DND-41 (cell line): ENCODE results near the gene STXBP6.

Source experiments
- ATAC-seq: fragments of 200-7000 bp; cut with Tn5 transposase; 3 replicates; pipeline ENCODE4 v1.9.1; 2021; ENCODE audit warnings: low read depth; ENCODE audit not compliant: insufficient read depth
- DNase-seq: peaks from one replicate; pipeline ENCODE4 v3.0.0-alpha.2; 2020
- H2AFZ ChIP-seq: 2 replicates; pipeline ENCODE4 v1.6.0; 2012; ENCODE audit warnings: low read depth, low read length
- H3K27ac ChIP-seq: 2 replicates; pipeline ENCODE4 v1.5.1; 2012; ENCODE audit warnings: low read length, inconsistent platforms
- H3K27me3 ChIP-seq: fragments of 200-600 bp; sonication (generic); 2 replicates; pipeline ENCODE4 v1.6.0; 2012; ENCODE audit warnings: low read length, mild to moderate bottlenecking, inconsistent platforms; ENCODE audit not compliant: insufficient read depth, poor library complexity
- H3K36me3 ChIP-seq: 2 replicates; pipeline ENCODE4 v1.5.1; 2012; ENCODE audit warnings: low read length, inconsistent platforms; ENCODE audit not compliant: insufficient read depth
- H3K4me1 ChIP-seq: 2 replicates; pipeline ENCODE4 v1.5.1; 2012; ENCODE audit warnings: mild to moderate bottlenecking, low read length; ENCODE audit not compliant: insufficient read depth
- H3K4me2 ChIP-seq: 2 replicates; pipeline ENCODE4 v1.6.0; 2012; ENCODE audit warnings: mild to moderate bottlenecking, moderate library complexity, low read length, inconsistent platforms; ENCODE audit not compliant: insufficient read depth
- H3K4me3 ChIP-seq, 2 experiments: fragments of 200-600 bp in 1 of 2; shearing (Covaris generic) in 1 of 2; 2 replicates each; pipeline ENCODE4 v1.5.1; 2012 to 2016; ENCODE audit warnings: inconsistent platforms in 2 of 2, low read length in 2 of 2, mild to moderate bottlenecking in 2 of 2, low read depth in 1 of 2, moderate library complexity in 1 of 2
- H3K79me2 ChIP-seq: 2 replicates; pipeline ENCODE4 v1.6.0; 2012; ENCODE audit warnings: low read length, inconsistent platforms; ENCODE audit not compliant: insufficient read depth
- H3K9ac ChIP-seq: 2 replicates; pipeline ENCODE4 v1.6.0; 2012; ENCODE audit warnings: low read depth, mild to moderate bottlenecking, inconsistent platforms, low read length, moderate library complexity
- H3K9me3 ChIP-seq: 2 replicates; pipeline ENCODE4 v1.5.1; 2012; ENCODE audit warnings: low read length, moderate library complexity, mild to moderate bottlenecking, inconsistent platforms; ENCODE audit not compliant: insufficient read depth, severe bottlenecking
- H4K20me1 ChIP-seq: 2 replicates; pipeline ENCODE4 v1.6.0; 2012; ENCODE audit warnings: low read length; ENCODE audit not compliant: insufficient read depth
- EZH2 ChIP-seq: IDR thresholded peaks from 3 replicates; pipeline ENCODE4 v1.6.1; 2012; ENCODE audit warnings: borderline replicate concordance, low read depth, mild to moderate bottlenecking, moderate library complexity, low read length, inconsistent platforms; ENCODE audit not compliant: severe bottlenecking
- TF ChIP-seq, protein P1 (sequence below): IDR thresholded peaks from 2 replicates; pipeline ENCODE4 v1.5.1; 2012; ENCODE audit warnings: borderline replicate concordance, low read length, moderate library complexity, mild to moderate bottlenecking; ENCODE audit not compliant: poor library complexity, severe bottlenecking; ENCODE audit errors: extremely low read depth

The STXBP6 gene

DNA sequence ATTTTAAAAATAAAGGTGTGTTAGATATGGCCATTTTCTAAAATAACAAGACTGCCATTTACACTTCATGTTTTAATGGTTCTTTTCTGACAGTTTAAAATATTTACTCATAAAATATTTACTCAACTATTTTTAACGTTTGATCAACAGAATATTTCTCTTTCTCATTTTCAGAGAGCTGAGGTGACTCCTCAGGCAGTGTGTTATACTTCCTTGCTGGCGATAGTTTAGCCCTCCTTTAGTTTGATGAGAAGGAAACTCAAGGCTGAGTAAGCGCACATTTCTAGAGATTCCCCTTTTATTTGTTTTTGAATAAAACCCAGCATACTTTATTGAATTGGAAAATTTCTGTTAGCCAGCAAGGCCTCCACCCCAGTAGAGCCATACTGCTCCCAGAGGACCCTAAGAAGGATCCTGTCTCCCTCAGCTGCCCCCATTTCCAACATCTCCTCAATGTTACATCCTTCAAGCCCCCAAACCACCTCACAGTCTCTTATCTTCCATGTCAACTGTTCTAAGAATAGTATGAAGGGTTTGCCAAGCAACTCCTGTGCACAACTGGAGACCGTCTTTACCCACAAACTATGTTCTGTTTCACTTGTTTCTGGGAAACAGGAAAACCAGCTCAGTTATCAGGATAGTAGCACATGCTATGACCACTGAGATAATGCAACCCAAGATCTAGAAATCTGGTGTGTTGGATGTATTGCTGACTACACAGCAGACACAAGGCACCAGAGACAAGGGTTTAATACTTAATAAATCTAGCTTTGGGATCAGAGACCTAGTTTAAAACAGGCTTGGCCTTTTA lies 129.5 kb downstream of the STXBP6 start:
- no peaks in the 10 kb centered on the region for H3K79me2 ChIP-seq

DNA sequence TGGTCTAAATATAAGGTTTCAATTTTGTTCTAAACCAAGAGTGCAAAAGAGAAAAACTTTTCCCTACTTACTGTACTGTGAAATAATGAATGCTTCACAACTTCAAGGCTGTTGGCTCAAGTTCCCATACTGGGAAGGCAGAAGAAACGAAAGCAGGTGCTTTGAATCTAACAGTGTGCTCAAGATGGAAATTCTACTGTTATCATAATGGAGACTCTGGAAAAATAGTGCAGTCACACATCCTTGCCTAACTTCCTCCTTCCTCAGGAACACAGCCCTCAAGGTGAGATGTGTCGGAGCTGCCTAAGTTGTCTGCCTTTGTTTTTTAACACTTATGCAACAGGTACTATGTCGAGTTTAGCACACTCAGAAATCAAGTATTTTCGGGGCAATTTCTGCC lies 131.1 kb downstream of the STXBP6 start:
- Histone ChIP-seq H3K36me3 (no peaks in the 10 kb centered on the region), H3K4me2 (no peak overlapping the region), H2AFZ (no peak overlapping the region), H3K4me1 (no peaks in the 10 kb centered on the region), H4K20me1 (no peaks in the 10 kb centered on the region), H3K9ac (no peak overlapping the region), H3K79me2 (no peaks in the 10 kb centered on the region), H3K4me3 (no peak overlapping the region), H3K27me3 (peaks cover 17% of the 10 kb centered on the region), H3K9me3 (no peaks in the 10 kb centered on the region), H3K27ac (no peak overlapping the region)
- DNase-seq (no peak), ATAC-seq (no peak)
- no peak for TF ChIP-seq EZH2
- TF ChIP-seq, protein P1, sequence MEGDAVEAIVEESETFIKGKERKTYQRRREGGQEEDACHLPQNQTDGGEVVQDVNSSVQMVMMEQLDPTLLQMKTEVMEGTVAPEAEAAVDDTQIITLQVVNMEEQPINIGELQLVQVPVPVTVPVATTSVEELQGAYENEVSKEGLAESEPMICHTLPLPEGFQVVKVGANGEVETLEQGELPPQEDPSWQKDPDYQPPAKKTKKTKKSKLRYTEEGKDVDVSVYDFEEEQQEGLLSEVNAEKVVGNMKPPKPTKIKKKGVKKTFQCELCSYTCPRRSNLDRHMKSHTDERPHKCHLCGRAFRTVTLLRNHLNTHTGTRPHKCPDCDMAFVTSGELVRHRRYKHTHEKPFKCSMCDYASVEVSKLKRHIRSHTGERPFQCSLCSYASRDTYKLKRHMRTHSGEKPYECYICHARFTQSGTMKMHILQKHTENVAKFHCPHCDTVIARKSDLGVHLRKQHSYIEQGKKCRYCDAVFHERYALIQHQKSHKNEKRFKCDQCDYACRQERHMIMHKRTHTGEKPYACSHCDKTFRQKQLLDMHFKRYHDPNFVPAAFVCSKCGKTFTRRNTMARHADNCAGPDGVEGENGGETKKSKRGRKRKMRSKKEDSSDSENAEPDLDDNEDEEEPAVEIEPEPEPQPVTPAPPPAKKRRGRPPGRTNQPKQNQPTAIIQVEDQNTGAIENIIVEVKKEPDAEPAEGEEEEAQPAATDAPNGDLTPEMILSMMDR: no peak

More for the DNA sequence above, 129.5 kb downstream of the STXBP6 start:
- Histone ChIP-seq H3K27me3 (peaks cover 24% of the 10 kb centered on the region), H3K36me3 (no peaks in the 10 kb centered on the region), H2AFZ (no peak overlapping the region), H3K4me2 (no peak overlapping the region), H3K4me3 (no peak overlapping the region), H3K27ac (no peak overlapping the region), H3K9me3 (no peaks in the 10 kb centered on the region), H3K9ac (no peak overlapping the region), H4K20me1 (no peaks in the 10 kb centered on the region), H3K4me1 (no peaks in the 10 kb centered on the region)
- ATAC-seq (no peak), DNase-seq (no peak)
- TF ChIP-seq, protein P1: no peak
- no peak for TF ChIP-seq EZH2

DNA sequence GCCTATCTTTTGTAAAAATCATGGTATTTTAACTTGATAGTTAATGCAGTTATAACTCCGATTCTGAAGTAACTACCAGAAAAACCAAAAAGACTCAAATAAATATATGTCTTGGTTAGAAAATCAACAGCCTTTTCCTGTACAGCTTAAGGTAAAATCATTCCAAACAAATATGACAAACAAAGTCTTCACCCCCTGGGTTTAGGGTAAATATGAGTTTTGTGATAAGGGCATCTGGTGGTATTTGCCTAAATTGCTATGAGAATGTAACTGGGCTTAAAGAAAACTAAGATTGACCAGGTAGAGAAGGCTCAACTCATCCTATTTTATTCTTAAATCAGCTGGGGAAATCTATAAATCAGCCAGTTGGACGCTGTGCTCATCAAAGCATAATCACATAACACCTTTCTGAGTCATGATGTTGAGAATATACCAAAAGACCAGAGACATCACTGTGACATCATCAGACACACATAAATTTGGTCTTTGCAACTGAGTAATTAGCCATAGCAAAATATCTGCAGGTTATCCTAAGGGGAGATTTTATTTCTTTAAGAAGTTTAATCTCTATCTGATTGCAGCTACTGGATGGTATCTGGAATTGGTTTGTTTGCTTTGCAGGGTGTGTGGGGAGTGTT lies 133.9 kb downstream of the STXBP6 start:
- Histone ChIP-seq H3K4me2 (no peak overlapping the region), H3K27ac (no peak overlapping the region), H2AFZ (no peak overlapping the region), H3K9me3 (no peaks in the 10 kb centered on the region), H3K9ac (no peak overlapping the region), H3K27me3 (peaks cover 12% of the 10 kb centered on the region), H3K36me3 (no peaks in the 10 kb centered on the region), H3K4me3 (no peak overlapping the region), H4K20me1 (no peaks in the 10 kb centered on the region), H3K79me2 (no peaks in the 10 kb centered on the region), H3K4me1 (no peaks in the 10 kb centered on the region)
- TF ChIP-seq EZH2: no peak
- TF ChIP-seq, protein P1: no peak
- ATAC-seq (no peak), DNase-seq (no peak)
